ENCODE results near the gene PHLPP1. TPM values are rescaled to one million over a fixed set of nuclear protein-coding genes. Genes with fewer than 3 reads are reported as not detected.

Gene PHLPP1
- total RNA-seq, 1 experiment from 2014 or later = 14.7 TPM

- TF ChIP-seq CTCF (IDR thresholded peaks at IDR 0.05 in 2 of 3, conservative IDR thresholded peaks at IDR 0.05 in 1 of 3; ENCODE audit: borderline replicate concordance in 1 of 3, insufficient read depth in 1 of 3, low read depth in 2 of 3, low read length in 2 of 3) = no peak
- no peak for TF ChIP-seq POLR2AphosphoS5 (IDR thresholded peaks at IDR 0.05; ENCODE audit: low read depth, low read length)
- no peak for TF ChIP-seq SRF (IDR thresholded peaks at IDR 0.05; ENCODE audit: low read depth)
- no peak for TF ChIP-seq EZH2phosphoT487 (IDR thresholded peaks at IDR 0.05; ENCODE audit: borderline replicate concordance)
- no peak for TF ChIP-seq FOSL1 (IDR thresholded peaks at IDR 0.05; ENCODE audit: low read depth)
- no peak for TF ChIP-seq TCF7L2 (IDR thresholded peaks at IDR 0.05; ENCODE audit: borderline replicate concordance, extremely low read depth, insufficient read depth, insufficient read length)
- no peak for TF ChIP-seq RAD21 (IDR thresholded peaks at IDR 0.05; ENCODE audit: low read depth)
These were observed 114.6 kb downstream of the PHLPP1 start (continued) for GRCh38 chr18:62829936-62830335.

DNA sequence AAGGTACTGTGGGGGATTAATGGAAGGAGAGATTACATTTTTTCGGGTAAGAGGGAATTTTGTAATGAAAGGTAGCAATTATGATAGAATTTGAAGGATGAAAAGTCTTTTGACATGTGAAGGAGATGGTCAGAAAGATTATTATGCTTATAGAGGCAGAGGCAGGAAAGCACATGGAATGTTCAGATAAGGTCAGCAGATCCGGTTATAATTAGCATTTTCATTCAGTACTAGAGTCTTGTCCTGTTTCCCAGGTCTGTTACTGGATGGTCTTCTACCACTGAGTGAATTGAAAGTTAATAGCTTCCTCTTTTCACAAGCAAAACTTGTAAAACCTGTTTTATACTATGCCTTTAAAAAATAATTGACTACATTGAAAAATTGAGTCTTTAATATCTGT lies 116.9 kb downstream of the PHLPP1 start:
- DNase-seq (ENCODE audit: low read depth, low spot score) = no peak
- no peaks in the 10 kb centered on the region for H3K9me2 ChIP-seq (ENCODE audit: insufficient read depth)
- H3K4me3 ChIP-seq (replicated peaks in 1 of 2; ENCODE audit: low read depth in 1 of 2, low read length in 2 of 2) = no peak overlapping the region
- H4K20me1 ChIP-seq (ENCODE audit: insufficient read depth) = no peaks in the 10 kb centered on the region
- no peaks in the 10 kb centered on the region; the same call in 1 of the 2 replicates for H3K79me2 ChIP-seq (ENCODE audit: insufficient read depth, low read length)
- POLR2A ChIA-PET = no interaction called here
- no peaks in the 10 kb centered on the region for H3K27me3 ChIP-seq (ENCODE audit: insufficient read depth, low read length)
- H3K4me1 ChIP-seq (ENCODE audit: control insufficient read depth in 1 of 2, insufficient read depth in 2 of 2, low read length in 2 of 2) = peaks cover 0 to 5% of the 10 kb centered on the region in 2 experiments; a peak in 2 of 4 replicates
- RAD21 ChIA-PET (ENCODE audit: low non-redundant PET in 1 of 2, low total read pairs in 2 of 2, uncharacterized antibody in 2 of 2, unreplicated experiment in 2 of 2) = no interaction called here
- no peak overlapping the region for H3K9ac ChIP-seq (ENCODE audit: low read length)
- CTCF ChIA-PET = no interaction called here
- H3K9me3 ChIP-seq (ENCODE audit: control insufficient read depth in 1 of 2, insufficient read depth in 1 of 2, low read depth in 1 of 2, low read length in 2 of 2) = no peaks in the 10 kb centered on the region
- peaks cover 0 to 3% of the 10 kb centered on the region in 2 experiments; a peak in 1 of 4 replicates for H3K36me3 ChIP-seq (ENCODE audit: control insufficient read depth in 1 of 2, insufficient read depth in 2 of 2, low read length in 2 of 2)
- no peak for ATAC-seq
- no peak overlapping the region for H3K4me2 ChIP-seq (ENCODE audit: low read length)
- TF ChIP-seq CTCF (IDR thresholded peaks at IDR 0.05 in 2 of 3, conservative IDR thresholded peaks at IDR 0.05 in 1 of 3; ENCODE audit: borderline replicate concordance in 1 of 3, insufficient read depth in 1 of 3, low read depth in 2 of 3, low read length in 2 of 3) (no peak), TCF7L2 (IDR thresholded peaks at IDR 0.05; ENCODE audit: borderline replicate concordance, extremely low read depth, insufficient read depth, insufficient read length) (no peak), EGR1 (IDR thresholded peaks at IDR 0.05; ENCODE audit: low read depth) (no peak), CBX3 (IDR thresholded peaks at IDR 0.05; ENCODE audit: low read depth) (no peak), FOSL1 (IDR thresholded peaks at IDR 0.05; ENCODE audit: low read depth) (no peak), SIN3A (IDR thresholded peaks at IDR 0.05; ENCODE audit: low read depth) (no peak), JUND (IDR thresholded peaks at IDR 0.05) (no peak), ELF1 (IDR thresholded peaks at IDR 0.05; ENCODE audit: borderline replicate concordance, low read depth) (no peak)
- TF ChIP-seq, protein P1, sequence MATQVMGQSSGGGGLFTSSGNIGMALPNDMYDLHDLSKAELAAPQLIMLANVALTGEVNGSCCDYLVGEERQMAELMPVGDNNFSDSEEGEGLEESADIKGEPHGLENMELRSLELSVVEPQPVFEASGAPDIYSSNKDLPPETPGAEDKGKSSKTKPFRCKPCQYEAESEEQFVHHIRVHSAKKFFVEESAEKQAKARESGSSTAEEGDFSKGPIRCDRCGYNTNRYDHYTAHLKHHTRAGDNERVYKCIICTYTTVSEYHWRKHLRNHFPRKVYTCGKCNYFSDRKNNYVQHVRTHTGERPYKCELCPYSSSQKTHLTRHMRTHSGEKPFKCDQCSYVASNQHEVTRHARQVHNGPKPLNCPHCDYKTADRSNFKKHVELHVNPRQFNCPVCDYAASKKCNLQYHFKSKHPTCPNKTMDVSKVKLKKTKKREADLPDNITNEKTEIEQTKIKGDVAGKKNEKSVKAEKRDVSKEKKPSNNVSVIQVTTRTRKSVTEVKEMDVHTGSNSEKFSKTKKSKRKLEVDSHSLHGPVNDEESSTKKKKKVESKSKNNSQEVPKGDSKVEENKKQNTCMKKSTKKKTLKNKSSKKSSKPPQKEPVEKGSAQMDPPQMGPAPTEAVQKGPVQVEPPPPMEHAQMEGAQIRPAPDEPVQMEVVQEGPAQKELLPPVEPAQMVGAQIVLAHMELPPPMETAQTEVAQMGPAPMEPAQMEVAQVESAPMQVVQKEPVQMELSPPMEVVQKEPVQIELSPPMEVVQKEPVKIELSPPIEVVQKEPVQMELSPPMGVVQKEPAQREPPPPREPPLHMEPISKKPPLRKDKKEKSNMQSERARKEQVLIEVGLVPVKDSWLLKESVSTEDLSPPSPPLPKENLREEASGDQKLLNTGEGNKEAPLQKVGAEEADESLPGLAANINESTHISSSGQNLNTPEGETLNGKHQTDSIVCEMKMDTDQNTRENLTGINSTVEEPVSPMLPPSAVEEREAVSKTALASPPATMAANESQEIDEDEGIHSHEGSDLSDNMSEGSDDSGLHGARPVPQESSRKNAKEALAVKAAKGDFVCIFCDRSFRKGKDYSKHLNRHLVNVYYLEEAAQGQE (IDR thresholded peaks at IDR 0.05; ENCODE audit: low read depth) = no peak
- no TSS peak for BruUV-seq (replicated peaks)
- intact Hi-C loops (cut with micrococcal nuclease) = no loop called here
- no peak overlapping the region for H2AFZ ChIP-seq (ENCODE audit: low read depth, low read length, poor library complexity, severe bottlenecking)
- H3K27ac ChIP-seq (ENCODE audit: low read depth, low read length) = no peak overlapping the region

Measured in HCT116 (cell line).